Iris pigment epithelial cell (primary cell): ENCODE results near the gene IDUA.

Experiments
- DNase-seq: peaks from one replicate; pipeline ENCODE4 v3.0.0-alpha.2; 2011; ENCODE audit warnings: low read depth

Gene IDUA

DNA sequence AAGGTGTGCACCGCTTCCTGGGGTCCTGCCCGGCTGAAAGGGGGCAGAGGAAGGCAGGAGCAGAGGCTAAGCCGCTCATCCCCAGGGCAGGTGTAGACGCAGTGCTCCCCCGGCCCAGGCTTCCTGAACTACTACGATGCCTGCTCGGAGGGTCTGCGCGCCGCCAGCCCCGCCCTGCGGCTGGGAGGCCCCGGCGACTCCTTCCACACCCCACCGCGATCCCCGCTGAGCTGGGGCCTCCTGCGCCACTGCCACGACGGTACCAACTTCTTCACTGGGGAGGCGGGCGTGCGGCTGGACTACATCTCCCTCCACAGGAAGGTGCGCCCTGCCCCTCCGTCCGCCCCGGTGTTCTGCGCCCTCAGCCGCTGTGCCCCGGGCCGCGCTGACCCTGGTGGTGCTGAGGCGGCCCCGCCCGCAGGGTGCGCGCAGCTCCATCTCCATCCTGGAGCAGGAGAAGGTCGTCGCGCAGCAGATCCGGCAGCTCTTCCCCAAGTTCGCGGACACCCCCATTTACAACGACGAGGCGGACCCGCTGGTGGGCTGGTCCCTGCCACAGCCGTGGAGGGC, 14.8 kb downstream of the IDUA start:
- DNase-seq, result no peak

DNA sequence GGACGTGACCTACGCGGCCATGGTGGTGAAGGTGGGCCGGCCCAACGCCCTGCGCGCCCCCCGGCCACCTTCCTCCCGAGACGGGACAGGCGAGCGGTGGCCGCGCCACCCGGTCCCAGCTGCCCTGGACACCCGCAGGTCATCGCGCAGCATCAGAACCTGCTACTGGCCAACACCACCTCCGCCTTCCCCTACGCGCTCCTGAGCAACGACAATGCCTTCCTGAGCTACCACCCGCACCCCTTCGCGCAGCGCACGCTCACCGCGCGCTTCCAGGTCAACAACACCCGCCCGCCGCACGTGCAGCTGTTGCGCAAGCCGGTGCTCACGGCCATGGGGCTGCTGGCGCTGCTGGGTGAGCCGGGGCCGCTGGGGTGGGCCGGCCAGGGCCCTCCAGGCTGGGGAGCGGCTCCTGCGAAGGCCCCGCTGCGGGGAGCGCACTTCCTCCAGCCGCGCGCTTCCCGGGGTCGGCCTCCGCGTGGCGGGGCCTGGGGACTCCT, 15.3 kb downstream of the IDUA start:
- peak; percentile 28 for DNase-seq

DNA sequence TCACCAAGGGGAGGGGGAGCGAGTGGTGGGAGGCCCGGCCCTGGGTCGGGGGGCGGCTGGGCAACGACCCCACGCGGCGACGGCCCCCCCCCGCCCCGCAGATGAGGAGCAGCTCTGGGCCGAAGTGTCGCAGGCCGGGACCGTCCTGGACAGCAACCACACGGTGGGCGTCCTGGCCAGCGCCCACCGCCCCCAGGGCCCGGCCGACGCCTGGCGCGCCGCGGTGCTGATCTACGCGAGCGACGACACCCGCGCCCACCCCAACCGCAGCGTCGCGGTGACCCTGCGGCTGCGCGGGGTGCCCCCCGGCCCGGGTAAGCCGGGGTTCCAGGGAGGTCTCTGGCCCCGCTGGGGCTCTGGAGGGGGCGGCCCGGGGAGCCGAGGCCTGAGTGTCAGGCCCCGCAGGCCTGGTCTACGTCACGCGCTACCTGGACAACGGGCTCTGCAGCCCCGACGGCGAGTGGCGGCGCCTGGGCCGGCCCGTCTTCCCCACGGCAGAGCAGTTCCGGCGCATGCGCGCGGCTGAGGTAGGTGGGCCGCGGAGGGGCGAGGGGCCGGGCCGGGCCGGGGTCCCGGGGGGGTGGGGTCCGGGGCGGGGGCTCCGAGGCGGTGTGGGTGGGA, 15.9 kb downstream of the IDUA start:
- no peak for DNase-seq

DNA sequence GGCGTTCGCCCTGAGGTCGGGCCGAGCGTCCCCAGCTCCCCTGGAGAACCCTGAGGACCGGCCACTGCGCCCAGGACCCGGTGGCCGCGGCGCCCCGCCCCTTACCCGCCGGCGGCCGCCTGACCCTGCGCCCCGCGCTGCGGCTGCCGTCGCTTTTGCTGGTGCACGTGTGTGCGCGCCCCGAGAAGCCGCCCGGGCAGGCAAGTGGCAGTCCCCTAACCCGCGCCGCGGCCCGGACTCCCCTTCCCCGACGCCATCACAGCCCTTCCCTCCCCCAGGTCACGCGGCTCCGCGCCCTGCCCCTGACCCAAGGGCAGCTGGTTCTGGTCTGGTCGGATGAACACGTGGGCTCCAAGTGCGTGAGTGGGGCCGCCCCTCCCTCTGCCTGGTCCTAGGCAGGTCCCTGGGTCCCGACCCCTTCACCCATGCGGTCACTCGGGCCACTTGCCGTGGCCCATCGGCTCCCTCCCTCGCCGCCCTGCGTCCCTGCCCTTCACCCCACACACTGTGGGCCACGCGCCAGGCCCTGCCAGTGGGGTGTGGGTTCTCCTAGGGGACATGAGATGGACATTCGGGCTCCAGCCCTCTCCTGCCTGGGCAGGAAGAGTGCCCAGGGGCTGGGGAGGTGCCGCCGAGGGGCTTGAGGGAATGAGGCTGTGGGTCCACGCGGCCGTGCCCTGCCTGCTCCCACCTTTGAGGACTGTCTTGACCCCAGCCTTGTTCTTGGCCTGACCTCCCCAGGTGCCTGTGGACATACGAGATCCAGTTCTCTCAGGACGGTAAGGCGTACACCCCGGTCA, 16.6 kb downstream of the IDUA start:
- DNase-seq, result no peak

DNA sequence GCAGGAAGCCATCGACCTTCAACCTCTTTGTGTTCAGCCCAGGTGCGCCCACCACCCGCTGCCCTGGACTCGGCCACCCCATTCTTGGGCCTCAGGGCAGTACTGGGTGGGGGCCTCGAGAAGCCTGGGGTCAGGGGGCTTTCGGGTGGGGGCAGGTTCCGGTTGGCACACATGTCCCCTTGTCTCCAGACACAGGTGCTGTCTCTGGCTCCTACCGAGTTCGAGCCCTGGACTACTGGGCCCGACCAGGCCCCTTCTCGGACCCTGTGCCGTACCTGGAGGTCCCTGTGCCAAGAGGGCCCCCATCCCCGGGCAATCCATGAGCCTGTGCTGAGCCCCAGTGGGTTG, 17.2 kb downstream of the IDUA start:
- no peak for DNase-seq

GRCh38 chr4:1004557-1005485, 18.0 kb downstream of the IDUA start:
- DNase-seq, result no peak

DNA sequence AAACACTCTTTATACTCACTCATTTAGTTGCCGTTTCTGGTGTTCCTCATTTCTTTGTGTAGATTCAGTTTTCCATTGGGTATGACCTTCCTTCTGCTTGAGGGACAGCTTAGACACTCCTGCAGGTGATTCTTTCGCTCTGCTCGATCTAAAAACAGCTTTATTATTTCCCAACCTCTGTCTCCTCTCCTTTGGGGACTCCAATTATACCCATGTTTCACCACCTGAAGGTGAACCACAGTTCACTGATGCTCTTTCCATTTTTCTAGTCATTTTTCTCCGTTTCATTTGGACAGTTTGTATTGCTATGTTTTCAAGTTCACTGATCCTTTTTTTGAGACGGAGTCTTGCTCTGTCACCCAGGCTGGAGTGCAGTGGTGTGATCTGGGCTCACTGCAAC, 20.0 kb downstream of the IDUA start:
- no peak for DNase-seq

DNA sequence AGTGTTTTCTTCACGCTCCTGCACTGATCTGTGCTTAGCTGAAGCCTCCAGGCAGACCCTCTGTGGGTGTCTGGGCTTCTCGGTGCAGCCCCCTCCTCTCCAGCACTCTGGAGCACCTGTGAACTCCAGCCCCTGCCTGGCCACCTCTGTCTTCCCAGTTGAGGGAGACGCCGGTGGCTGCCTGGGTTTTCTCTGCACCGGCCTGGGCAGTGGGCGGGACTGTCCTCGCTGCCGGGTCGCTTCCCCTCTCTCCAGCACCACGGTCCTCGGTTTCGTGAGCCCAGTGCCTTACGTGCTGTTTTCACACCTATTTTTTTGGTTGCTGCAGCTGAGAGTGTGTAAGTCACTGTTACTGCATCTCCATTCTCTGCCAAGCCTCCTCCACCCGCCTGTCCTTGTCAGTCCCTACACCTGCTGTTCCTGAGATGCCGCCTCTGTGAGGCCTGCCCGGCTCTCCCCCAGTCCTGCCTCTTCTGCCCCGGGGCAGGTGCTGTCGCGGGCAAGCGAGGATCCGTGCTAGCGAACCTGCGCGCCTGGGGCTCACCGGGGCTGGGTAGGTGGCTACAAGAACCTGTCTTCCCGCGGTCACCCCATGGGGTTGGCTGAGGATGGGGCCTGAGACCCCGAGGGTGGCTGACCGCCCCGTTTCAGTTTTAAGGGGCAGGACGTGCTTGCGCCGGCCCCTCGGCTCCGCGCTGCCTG, 22.1 kb downstream of the IDUA start:
- DNase-seq, result no peak

- DNase-seq, result peak; percentile 44
These were observed 22.9 kb downstream of the IDUA start for GRCh38 chr4:1009542-1010394.

DNA sequence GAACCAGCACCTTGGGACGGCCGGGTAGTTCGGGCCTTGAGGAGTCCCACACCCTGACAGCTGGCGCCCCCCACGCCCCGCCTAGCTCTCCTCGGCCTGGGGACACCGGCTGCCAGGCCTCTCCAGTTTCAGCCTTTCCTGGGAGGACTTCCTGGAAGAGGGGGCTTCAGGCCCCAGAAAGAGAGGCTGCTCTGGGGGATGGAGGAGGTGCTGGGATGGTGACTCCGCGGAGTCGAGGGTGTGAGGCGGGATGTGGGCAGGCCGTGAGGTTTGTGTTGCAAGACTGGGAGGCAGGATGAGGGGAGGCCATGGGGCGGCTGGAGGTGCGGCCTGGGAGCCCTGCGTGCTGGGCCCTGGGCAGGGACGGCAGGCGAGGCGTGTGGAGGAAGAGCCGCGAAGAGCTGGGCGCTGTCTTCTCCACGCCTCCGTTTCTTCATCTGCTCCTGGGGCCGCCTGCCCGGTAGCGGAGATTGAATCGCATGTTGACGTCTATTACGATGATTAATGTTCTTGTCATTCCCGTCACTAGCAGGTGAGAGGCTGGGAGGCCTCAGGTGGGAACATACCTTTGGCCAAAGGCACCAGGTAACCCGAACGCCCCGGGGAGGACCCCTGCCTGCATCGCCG, 23.7 kb downstream of the IDUA start:
- DNase-seq, result peak; percentile 93

GRCh38 chr4:1011022-1011665, 24.3 kb downstream of the IDUA start, which contains the start of gene FGFRL1:
Gene FGFRL1 (plus strand): TSS chr4:1011626. CDS start chr4:1012486, 860 bp downstream.
- peak; percentile 90 for DNase-seq

- no peak for DNase-seq
These were observed 24.8 kb downstream of the IDUA start for GRCh38 chr4:1011666-1012033.

- DNase-seq, result peak; percentile 34
These were observed 25.3 kb downstream of the IDUA start for GRCh38 chr4:1012034-1012739.

DNA sequence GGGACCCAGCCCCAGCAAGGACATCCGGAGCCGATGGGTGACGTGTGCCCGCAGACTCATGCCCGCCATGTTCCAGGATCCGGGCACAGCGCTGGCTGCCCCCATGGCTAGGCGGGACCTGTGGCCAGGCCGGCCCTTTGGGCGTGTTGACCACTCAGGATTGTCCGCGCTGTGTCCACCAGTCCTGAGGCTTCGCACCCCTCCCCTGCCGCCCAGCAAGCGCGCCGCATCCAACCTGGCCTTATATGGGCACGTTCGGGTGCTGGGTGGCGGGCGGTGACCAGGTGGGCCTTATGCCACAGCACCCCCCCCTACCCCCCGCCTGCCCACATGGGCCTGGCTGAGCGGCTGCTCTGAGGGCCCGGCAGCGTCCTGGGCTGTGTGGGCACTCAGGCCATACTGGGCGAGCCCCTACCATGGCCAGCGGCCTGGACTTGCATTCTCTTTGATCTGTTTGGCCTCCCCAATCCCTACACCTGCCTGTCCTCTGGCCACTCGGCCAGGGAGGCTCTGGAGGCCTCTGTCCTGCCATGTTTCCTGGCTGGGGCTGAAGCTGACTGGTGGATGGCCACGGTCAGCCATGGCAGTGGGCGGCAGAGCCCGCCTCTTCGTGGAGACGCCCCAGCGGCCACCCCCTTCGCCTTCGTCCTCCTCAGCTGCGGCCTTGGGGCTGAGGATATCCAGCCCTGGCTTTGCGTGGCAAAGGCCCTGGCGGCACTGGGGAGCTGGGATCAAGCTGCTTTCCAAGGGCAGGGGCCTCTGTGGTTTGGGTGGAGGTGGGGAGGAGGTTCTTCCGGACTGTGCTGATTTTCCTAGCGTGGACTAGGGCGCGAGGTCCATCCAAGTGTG, 26.6 kb downstream of the IDUA start:
- no peak for DNase-seq

DNA sequence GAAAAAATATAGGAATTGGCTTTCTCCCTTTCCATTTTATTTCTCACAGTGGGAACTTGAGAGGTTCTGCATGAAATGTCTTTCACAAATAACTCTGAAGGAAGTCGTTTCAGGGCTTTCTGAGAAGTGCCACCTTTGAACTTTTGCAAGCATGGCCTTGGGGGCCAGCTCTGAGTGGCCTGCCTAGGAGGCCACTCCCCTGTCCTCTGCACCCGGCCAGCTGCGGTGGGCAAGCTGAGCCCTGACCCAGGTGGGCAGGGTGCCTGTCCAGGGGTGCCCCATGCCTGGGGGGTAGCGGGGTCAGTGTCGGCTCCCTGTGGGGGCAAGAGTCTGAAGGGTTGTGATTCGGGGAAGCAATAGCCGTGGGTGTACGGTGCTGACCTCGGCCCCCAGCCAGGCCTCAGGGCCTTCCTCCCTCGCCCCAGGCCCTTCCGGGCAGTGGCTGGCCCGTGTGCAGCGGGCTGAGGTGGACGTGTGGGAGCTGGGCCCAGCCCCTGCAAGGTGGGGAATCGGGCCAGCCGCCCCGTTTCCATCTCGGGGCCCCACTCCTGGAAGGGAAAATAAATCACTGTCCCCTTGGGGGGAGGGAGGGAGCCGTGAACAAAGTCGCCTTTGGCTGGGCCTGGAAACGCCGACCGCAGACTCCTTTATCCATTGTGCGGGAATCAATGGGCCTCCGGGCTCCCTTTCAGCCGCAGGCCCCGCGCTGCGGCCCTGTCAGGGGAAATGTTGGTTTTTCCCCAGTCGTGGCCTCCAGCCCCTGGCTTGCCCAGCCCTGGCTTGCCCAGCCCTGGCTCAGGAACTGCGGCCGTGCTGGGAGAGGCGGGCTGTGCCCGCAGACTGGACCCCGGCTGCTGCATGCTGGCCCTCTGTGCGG, 27.7 kb downstream of the IDUA start:
- no peak for DNase-seq

- DNase-seq, result no peak
These were observed 28.3 kb downstream of the IDUA start for GRCh38 chr4:1015179-1015578.

GRCh38 chr4:1015746-1016145, 28.9 kb downstream of the IDUA start:
- DNase-seq, result no peak
